HepG2 (cell line): Measurements from ENCODE around the gene MBL2. TPM values are rescaled to one million over a fixed set of nuclear protein-coding genes. Genes with fewer than 3 reads are reported as not detected.

Experiments used
- ATAC-seq: fragments of 200-7000 bp; cut with Tn5 transposase; 3 replicates; pipeline ENCODE4 v1.9.1; 2020; ENCODE audit warnings: mild to moderate bottlenecking, moderate library complexity
- BruUV-seq: library from RNA; stranded (reverse); fragments of 400-500 nt; replicated peaks from 2 replicates; lab custom pipeline; 2021; lab: Mats Ljungman, UMichigan
- CTCF ChIA-PET: fragments of 300-600 bp; formaldehyde crosslinking; extraction: SDS; loops from one replicate; lab custom pipeline; 2021; ENCODE audit warnings: low total read pairs, inconsistent platforms, low intra/inter-chr PET ratio; lab: Yijun Ruan, JAX
- POLR2A ChIA-PET: fragments of 350-600 bp; sonication (Branson Sonifier 250); formaldehyde crosslinking; loops from one replicate; lab custom pipeline; 2020; ENCODE audit warnings: antibody characterized with exemption, inconsistent platforms; lab: Yijun Ruan, JAX
- DNase-seq: peaks from one replicate; pipeline ENCODE4 v3.0.0-alpha.2; 2015; ENCODE audit warnings: low spot score
- FAIRE-seq: peaks from 3 replicates; lab custom pipeline; 2011; peaks lifted over from hg19 to GRCh38; lab: Jason Lieb, UNC
- H2AFZ ChIP-seq: one replicate; pipeline ENCODE4 v1.6.1; 2011; ENCODE audit warnings: low read length, inconsistent platforms
- H3K27ac ChIP-seq: fragments of 300-600 bp; 3 replicates; pipeline ENCODE4 v1.8.0; 2011; ENCODE audit warnings: mixed run types, mild to moderate bottlenecking, mixed read lengths, low read length, inconsistent platforms; ENCODE audit not compliant: insufficient read depth; ENCODE audit errors: extremely low read length
- H3K27me3 ChIP-seq, 2 experiments: fragments of 200-600 bp in 1 of 2; 2 replicates in 1 of 2; 3 replicates in 1 of 2; pipeline versions ENCODE4 v1.6.0 to v1.8.0; 2011; ENCODE audit warnings: low read length in 2 of 2, mild to moderate bottlenecking in 2 of 2, moderate library complexity in 2 of 2, inconsistent platforms in 1 of 2; ENCODE audit not compliant: insufficient read depth in 2 of 2, control insufficient read depth in 1 of 2
- H3K36me3 ChIP-seq, 2 experiments: fragments of 200-600 bp in 1 of 2; replicated peaks in 1 of 2; 2 replicates in 1 of 2; 3 replicates in 1 of 2; pipeline versions ENCODE4 v1.5.1 to v1.8.0; 2011; ENCODE audit warnings: low read length in 2 of 2, inconsistent platforms in 1 of 2; ENCODE audit not compliant: insufficient read depth in 2 of 2, control insufficient read depth in 1 of 2
- H3K4me1 ChIP-seq: 2 replicates; pipeline ENCODE4 v1.5.1; 2012; ENCODE audit warnings: low read length, inconsistent platforms; ENCODE audit not compliant: insufficient read depth
- H3K4me2 ChIP-seq: 2 replicates; pipeline ENCODE4 v1.6.0; 2011; ENCODE audit warnings: low read depth, low read length, inconsistent platforms
- H3K4me3 ChIP-seq, 3 experiments: fragments of 200-600 bp in 1 of 3; sonication (generic), shearing (Covaris generic) in 1 of 3; replicated peaks in 1 of 3; 2 replicates each; pipeline ENCODE4 v1.5.1; 2011 to 2016; ENCODE audit warnings: low read length in 3 of 3, inconsistent platforms in 2 of 3, low read depth in 2 of 3, mild to moderate bottlenecking in 2 of 3, control low read depth in 1 of 3, mixed read lengths in 1 of 3; ENCODE audit not compliant: insufficient read depth in 1 of 3
- H3K79me2 ChIP-seq: one replicate; pipeline ENCODE4 v1.6.1; 2011; ENCODE audit warnings: low read length, inconsistent platforms; ENCODE audit not compliant: insufficient read depth
- H3K9ac ChIP-seq: 2 replicates; pipeline ENCODE4 v1.6.0; 2011; ENCODE audit warnings: mild to moderate bottlenecking, low read depth, low read length, inconsistent platforms; ENCODE audit not compliant: insufficient read depth
- H3K9me3 ChIP-seq: 2 replicates; pipeline ENCODE4 v1.5.1; 2012; ENCODE audit warnings: mild to moderate bottlenecking, low read length
- H4K20me1 ChIP-seq: 2 replicates; pipeline ENCODE4 v1.6.0; 2011; ENCODE audit warnings: inconsistent platforms, mild to moderate bottlenecking, low read length, moderate library complexity; ENCODE audit not compliant: insufficient read depth
- ZNF563 ChIP-seq: sonication (generic); formaldehyde crosslinking; IDR thresholded peaks from 2 replicates; pipeline ENCODE4 v1.8.0; 2022; ENCODE audit warnings: mild to moderate bottlenecking, moderate library complexity, missing genetic modification reagents
- ZNF761 ChIP-seq: sonication (generic); formaldehyde crosslinking; conservative IDR thresholded peaks from 2 replicates; pipeline ENCODE4 v1.4.0; 2020; ENCODE audit warnings: mild to moderate bottlenecking, missing genetic modification reagents
- WGBS: methylation state at CpG from one replicate; pipeline ENCODE4 v1.1.6; 2017; ENCODE audit warnings: low lambda C conversion rate; 5-methylcytosine and 5-hydroxymethylcytosine counted together
- in situ Hi-C: cut with HindIII; loops from 2 replicates; pipeline ENCODE4 v1.10.0; 2017; ENCODE audit warnings: low pct_unique_long_range_greater_than_20kb; ENCODE audit not compliant: extremely low pct_ligation_motif_present
- intact Hi-C: fragments of 100-400 bp; cut with micrococcal nuclease; formaldehyde crosslinking; loops from one replicate; pipeline ENCODE4 v1.10.0; 2022; ENCODE audit not compliant: unreplicated experiment
- polyA plus RNA-seq, 8 experiments: library from polyadenylated mRNA; depleted of rRNA in 3 of 8; stranded (reverse) in 7 of 8; unstranded in 1 of 8; fragments of >200 nt; fragmentation: Illumina TruSeq in 4 of 8; extraction: Trizol in 4 of 8; gene quantifications; 2 replicates each; pipeline versions ENCODE4 v1.2.1 to v1.2.3, GENCODE V29; 2011 to 2016; ENCODE audit warnings: low read depth in 4 of 8, missing spikeins in 1 of 8, mixed read lengths in 1 of 8; ENCODE audit not compliant: insufficient read depth in 1 of 8
- total RNA-seq, 5 experiments: library from RNA; depleted of rRNA; stranded (reverse); fragments of >200 nt; fragmentation: Illumina TruSeq; extraction: Trizol; gene quantifications; 2 replicates each; pipeline ENCODE4 v1.2.3, GENCODE V29; 2016; ENCODE audit warnings: low read depth in 1 of 5
- TF ChIP-seq, protein P1 (sequence below): sonication (generic); formaldehyde crosslinking; IDR thresholded peaks from 2 replicates; pipeline ENCODE4 v1.5.0; 2020; ENCODE audit warnings: mild to moderate bottlenecking, missing genetic modification reagents, borderline replicate concordance
- TF ChIP-seq, protein P2 (sequence below): sonication (generic); formaldehyde crosslinking; IDR thresholded peaks from 2 replicates; pipeline ENCODE4 v1.4.0; 2020; ENCODE audit warnings: missing genetic modification reagents

The MBL2 gene
- total and polyA plus RNA-seq, 2 of the 13 experiments (the other 11 are each of a cell fraction or from before 2014, with no cell fraction given) = 9.6 to 16.2 TPM

DNA sequence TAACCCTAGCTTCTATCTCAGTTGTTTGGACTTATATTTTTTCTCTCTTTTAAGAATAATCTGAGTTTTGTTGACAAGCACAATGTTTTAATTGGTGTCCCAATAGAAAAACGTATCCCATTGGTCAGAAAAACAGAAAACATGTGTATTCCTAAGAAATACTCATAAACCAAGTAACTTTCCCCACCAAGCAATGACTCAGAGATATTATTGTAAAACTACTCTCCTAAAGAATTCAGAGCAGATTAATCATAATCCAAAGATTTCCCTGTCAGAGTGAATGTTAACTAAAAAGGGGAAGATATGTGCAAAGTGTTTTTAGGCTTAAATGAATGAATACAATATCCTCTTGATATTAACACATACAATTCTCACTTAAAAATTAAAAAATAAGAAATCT, 29.4 kb upstream of the MBL2 start:
- Histone ChIP-seq H3K4me1 (peaks cover 10% of the 10 kb centered on the region), H3K4me2 (no peak overlapping the region), H3K27ac (no peak overlapping the region), H3K9me3 (no peaks in the 10 kb centered on the region), H4K20me1 (no peaks in the 10 kb centered on the region), H2AFZ (no peak overlapping the region), H3K27me3 (peaks cover 0 to 9% of the 10 kb centered on the region in 2 experiments; a peak in 2 of 5 replicates), H3K36me3 (no peaks in the 10 kb centered on the region), H3K4me3 (no peak overlapping the region), H3K79me2 (no peaks in the 10 kb centered on the region), H3K9ac (no peak overlapping the region)
- TF ChIP-seq ZNF563 (CRISPR knock-in tag) = no peak
- TF ChIP-seq, protein P1, sequence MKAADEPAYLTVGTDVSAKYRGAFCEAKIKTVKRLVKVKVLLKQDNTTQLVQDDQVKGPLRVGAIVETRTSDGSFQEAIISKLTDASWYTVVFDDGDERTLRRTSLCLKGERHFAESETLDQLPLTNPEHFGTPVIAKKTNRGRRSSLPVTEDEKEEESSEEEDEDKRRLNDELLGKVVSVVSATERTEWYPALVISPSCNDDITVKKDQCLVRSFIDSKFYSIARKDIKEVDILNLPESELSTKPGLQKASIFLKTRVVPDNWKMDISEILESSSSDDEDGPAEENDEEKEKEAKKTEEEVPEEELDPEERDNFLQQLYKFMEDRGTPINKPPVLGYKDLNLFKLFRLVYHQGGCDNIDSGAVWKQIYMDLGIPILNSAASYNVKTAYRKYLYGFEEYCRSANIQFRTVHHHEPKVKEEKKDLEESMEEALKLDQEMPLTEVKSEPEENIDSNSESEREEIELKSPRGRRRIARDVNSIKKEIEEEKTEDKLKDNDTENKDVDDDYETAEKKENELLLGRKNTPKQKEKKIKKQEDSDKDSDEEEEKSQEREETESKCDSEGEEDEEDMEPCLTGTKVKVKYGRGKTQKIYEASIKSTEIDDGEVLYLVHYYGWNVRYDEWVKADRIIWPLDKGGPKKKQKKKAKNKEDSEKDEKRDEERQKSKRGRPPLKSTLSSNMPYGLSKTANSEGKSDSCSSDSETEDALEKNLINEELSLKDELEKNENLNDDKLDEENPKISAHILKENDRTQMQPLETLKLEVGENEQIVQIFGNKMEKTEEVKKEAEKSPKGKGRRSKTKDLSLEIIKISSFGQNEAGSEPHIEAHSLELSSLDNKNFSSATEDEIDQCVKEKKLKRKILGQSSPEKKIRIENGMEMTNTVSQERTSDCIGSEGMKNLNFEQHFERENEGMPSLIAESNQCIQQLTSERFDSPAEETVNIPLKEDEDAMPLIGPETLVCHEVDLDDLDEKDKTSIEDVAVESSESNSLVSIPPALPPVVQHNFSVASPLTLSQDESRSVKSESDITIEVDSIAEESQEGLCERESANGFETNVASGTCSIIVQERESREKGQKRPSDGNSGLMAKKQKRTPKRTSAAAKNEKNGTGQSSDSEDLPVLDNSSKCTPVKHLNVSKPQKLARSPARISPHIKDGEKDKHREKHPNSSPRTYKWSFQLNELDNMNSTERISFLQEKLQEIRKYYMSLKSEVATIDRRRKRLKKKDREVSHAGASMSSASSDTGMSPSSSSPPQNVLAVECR (CRISPR knock-in tag) = no peak
- no peak for TF ChIP-seq ZNF761 (CRISPR knock-in tag)
- TF ChIP-seq, protein P2, sequence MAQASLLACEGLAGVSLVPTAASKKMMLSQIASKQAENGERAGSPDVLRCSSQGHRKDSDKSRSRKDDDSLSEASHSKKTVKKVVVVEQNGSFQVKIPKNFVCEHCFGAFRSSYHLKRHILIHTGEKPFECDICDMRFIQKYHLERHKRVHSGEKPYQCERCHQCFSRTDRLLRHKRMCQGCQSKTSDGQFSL (CRISPR knock-in tag) = no peak
- intact Hi-C loops (no loop called here), in situ Hi-C loops (no loop called here)
- no peak for ATAC-seq
- no peak for FAIRE-seq
- WGBS = 0% methylated on average over 1 of the region's 1 CpG
- ChIA-PET CTCF (no interaction called here), POLR2A (no interaction called here)
- BruUV-seq = no TSS peak
- no peak for DNase-seq
